A549 (cell line): ENCODE measurements around the gene DOK1.

Experiments
- EHMT2 ChIP-seq: fragments of 200-600 bp; sonication (generic); IDR thresholded peaks from 2 replicates; pipeline ENCODE4 v1.6.1; 2016; ENCODE audit warnings: antibody characterized with exemption, low read depth, mild to moderate bottlenecking, moderate library complexity
- KDM1A ChIP-seq: fragments of 200-600 bp; sonication (generic); IDR thresholded peaks from 2 replicates; pipeline ENCODE4 v1.6.1; 2016; ENCODE audit warnings: low read depth, mild to moderate bottlenecking
- KDM5A ChIP-seq: fragments of 200-600 bp; sonication (generic); IDR thresholded peaks from 2 replicates; pipeline ENCODE4 v1.6.1; 2016; ENCODE audit warnings: antibody characterized with exemption, mild to moderate bottlenecking
- MAFK ChIP-seq: fragments of 450-650 bp; IDR thresholded peaks from 2 replicates; pipeline ENCODE4 v1.6.1; 2014; ENCODE audit not compliant: partially characterized antibody
- MYC ChIP-seq: IDR thresholded peaks from 2 replicates; pipeline ENCODE4 v1.6.1; 2012; ENCODE audit warnings: mild to moderate bottlenecking, inconsistent platforms, low read length, improper control_type of control experiment, borderline replicate concordance
- POLR2A ChIP-seq: IDR thresholded peaks from 2 replicates; pipeline ENCODE4 v1.6.1; 2012; ENCODE audit warnings: mild to moderate bottlenecking, low read length
- POLR2AphosphoS2 ChIP-seq: conservative IDR thresholded peaks from 2 replicates; pipeline ENCODE4 v1.6.1; 2012; ENCODE audit warnings: low read length, improper control_type of control experiment, inconsistent platforms
- RAD21 ChIP-seq, 2 experiments: fragments of >200 bp in 1 of 2; sonication (Bioruptor Twin) in 1 of 2; formaldehyde crosslinking in 1 of 2; IDR thresholded peaks in 1 of 2; conservative IDR thresholded peaks in 1 of 2; 2 replicates in 1 of 2; 3 replicates in 1 of 2; pipeline ENCODE4 v1.6.1; 2012 to 2018; ENCODE audit warnings: inconsistent platforms in 1 of 2
- RARB ChIP-seq: fragments of 250-450 bp; sonication (Bioruptor Pico); IDR thresholded peaks from 2 replicates; pipeline ENCODE4 v1.8.0; 2021; ENCODE audit warnings: mild to moderate bottlenecking, moderate library complexity
- SMC3 ChIP-seq: fragments of >200 bp; sonication (Bioruptor Twin); formaldehyde crosslinking; IDR thresholded peaks from 3 replicates; pipeline ENCODE4 v1.6.1; 2018; ENCODE audit warnings: inconsistent platforms
- TP53 ChIP-seq: fragments of 250-450 bp; sonication (Bioruptor Pico); IDR thresholded peaks from 2 replicates; pipeline ENCODE4 v1.5.0; 2021; ENCODE audit warnings: mild to moderate bottlenecking, moderate library complexity
- TF ChIP-seq, protein P1 (sequence below): fragments of 200-600 bp; sonication (generic); IDR thresholded peaks from 2 replicates; pipeline ENCODE4 v1.6.1; 2016; ENCODE audit warnings: antibody characterized with exemption, mild to moderate bottlenecking, moderate library complexity
- TF ChIP-seq, protein P2 (sequence below): fragments of >200 bp; sonication (Bioruptor Twin); formaldehyde crosslinking; IDR thresholded peaks from 3 replicates; pipeline ENCODE4 v1.5.1; 2016
- TF ChIP-seq, protein P3 (sequence below): IDR thresholded peaks from 2 replicates; pipeline ENCODE4 v1.6.1; 2012

DNA sequence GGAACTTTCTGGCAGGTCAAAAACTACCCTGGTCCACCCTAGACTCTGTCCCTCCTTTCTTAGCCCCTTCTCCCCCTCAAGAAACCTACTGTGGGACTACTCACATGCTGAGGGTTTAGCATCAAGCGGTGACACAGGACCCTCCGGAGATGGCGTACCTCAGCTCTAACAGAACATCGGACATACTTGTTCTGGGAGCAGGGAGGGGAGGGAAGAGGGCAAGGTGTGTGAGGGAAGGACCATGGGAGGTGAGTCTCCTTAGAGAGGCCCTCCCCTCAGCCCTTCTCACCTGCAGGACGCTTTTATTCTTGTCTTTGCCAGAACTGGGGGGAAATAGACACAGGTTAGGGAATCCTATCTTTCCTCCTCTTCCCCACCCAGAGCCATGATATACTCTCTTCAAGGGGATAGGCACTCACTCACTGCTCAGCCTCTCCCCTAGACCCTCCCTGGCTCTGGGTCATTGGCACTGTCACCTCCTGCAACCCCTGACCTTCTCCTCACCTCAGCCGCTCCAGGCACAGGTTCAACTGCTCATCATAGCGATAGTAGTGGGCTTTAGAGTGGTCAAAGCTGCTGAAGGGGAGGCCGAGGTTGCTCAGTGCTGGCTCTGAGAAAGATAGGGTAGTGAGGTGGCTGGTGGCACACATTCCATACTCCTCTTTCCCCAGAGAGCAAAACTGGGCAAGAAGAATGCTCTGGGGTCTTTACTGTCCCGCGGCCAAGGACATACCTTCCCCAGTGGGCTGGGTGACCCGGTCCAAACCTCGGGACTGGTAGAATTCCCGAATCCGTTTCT, 48.9 kb upstream of the DOK1 start:
- TF ChIP-seq KDM1A (no peak), RAD21 (conservative IDR thresholded peaks at IDR 0.05 in 1 of 2, IDR thresholded peaks at IDR 0.05 in 1 of 2) (no peak), POLR2A (no peak), SMC3 (no peak), MAFK (no peak), POLR2AphosphoS2 (no peak), RARB (CRISPR knock-in tag) (no peak), EHMT2 (no peak), MYC (no peak), KDM5A (no peak), TP53 (CRISPR knock-in tag) (no peak)
- TF ChIP-seq, protein P1, sequence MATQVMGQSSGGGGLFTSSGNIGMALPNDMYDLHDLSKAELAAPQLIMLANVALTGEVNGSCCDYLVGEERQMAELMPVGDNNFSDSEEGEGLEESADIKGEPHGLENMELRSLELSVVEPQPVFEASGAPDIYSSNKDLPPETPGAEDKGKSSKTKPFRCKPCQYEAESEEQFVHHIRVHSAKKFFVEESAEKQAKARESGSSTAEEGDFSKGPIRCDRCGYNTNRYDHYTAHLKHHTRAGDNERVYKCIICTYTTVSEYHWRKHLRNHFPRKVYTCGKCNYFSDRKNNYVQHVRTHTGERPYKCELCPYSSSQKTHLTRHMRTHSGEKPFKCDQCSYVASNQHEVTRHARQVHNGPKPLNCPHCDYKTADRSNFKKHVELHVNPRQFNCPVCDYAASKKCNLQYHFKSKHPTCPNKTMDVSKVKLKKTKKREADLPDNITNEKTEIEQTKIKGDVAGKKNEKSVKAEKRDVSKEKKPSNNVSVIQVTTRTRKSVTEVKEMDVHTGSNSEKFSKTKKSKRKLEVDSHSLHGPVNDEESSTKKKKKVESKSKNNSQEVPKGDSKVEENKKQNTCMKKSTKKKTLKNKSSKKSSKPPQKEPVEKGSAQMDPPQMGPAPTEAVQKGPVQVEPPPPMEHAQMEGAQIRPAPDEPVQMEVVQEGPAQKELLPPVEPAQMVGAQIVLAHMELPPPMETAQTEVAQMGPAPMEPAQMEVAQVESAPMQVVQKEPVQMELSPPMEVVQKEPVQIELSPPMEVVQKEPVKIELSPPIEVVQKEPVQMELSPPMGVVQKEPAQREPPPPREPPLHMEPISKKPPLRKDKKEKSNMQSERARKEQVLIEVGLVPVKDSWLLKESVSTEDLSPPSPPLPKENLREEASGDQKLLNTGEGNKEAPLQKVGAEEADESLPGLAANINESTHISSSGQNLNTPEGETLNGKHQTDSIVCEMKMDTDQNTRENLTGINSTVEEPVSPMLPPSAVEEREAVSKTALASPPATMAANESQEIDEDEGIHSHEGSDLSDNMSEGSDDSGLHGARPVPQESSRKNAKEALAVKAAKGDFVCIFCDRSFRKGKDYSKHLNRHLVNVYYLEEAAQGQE = no peak
- TF ChIP-seq, protein P2, sequence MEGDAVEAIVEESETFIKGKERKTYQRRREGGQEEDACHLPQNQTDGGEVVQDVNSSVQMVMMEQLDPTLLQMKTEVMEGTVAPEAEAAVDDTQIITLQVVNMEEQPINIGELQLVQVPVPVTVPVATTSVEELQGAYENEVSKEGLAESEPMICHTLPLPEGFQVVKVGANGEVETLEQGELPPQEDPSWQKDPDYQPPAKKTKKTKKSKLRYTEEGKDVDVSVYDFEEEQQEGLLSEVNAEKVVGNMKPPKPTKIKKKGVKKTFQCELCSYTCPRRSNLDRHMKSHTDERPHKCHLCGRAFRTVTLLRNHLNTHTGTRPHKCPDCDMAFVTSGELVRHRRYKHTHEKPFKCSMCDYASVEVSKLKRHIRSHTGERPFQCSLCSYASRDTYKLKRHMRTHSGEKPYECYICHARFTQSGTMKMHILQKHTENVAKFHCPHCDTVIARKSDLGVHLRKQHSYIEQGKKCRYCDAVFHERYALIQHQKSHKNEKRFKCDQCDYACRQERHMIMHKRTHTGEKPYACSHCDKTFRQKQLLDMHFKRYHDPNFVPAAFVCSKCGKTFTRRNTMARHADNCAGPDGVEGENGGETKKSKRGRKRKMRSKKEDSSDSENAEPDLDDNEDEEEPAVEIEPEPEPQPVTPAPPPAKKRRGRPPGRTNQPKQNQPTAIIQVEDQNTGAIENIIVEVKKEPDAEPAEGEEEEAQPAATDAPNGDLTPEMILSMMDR = no peak
- TF ChIP-seq, protein P3, sequence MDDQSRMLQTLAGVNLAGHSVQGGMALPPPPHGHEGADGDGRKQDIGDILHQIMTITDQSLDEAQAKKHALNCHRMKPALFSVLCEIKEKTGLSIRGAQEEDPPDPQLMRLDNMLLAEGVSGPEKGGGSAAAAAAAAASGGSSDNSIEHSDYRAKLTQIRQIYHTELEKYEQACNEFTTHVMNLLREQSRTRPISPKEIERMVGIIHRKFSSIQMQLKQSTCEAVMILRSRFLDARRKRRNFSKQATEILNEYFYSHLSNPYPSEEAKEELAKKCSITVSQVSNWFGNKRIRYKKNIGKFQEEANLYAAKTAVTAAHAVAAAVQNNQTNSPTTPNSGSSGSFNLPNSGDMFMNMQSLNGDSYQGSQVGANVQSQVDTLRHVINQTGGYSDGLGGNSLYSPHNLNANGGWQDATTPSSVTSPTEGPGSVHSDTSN = no peak
